Effector CD8-positive, alpha-beta T cell (primary cell): ENCODE data around the gene CASP2.
"Not testable (repeated sequence)": the region's sequence is repeated elsewhere in the genome, so short reads cannot be mapped to it uniquely, and the experiment has no call there.

Experiments used
- DNase-seq: peaks from one replicate; lab custom pipeline; 2025; lab: John Stamatoyannopoulos, UW

The CASP2 gene

GRCh38 chr7:143264196-143264568, 24.0 kb upstream of the CASP2 start:
- DNase-seq, result not testable (repeated sequence)

GRCh38 chr7:143265017-143265693, 23.0 kb upstream of the CASP2 start:
- no peak for DNase-seq

- no peak for DNase-seq
Measured at GRCh38 chr7:143269251-143269650, 18.9 kb upstream of the CASP2 start.

- no peak for DNase-seq
Measured at GRCh38 chr7:143271240-143271639, 16.9 kb upstream of the CASP2 start.

- no peak for DNase-seq
Measured at GRCh38 chr7:143272871-143273270, 15.3 kb upstream of the CASP2 start.

- no peak for DNase-seq
Measured at GRCh38 chr7:143279186-143280098, 8.7 kb upstream of the CASP2 start.

- no peak for DNase-seq
Measured at GRCh38 chr7:143280160-143280559, 8.0 kb upstream of the CASP2 start.

- no peak for DNase-seq
Measured at GRCh38 chr7:143280566-143280965, 7.6 kb upstream of the CASP2 start.

- no peak for DNase-seq
Measured at GRCh38 chr7:143281529-143281928, 6.6 kb upstream of the CASP2 start.

- no peak for DNase-seq
Measured at GRCh38 chr7:143282124-143282523, 6.0 kb upstream of the CASP2 start.

GRCh38 chr7:143283381-143283780, 4.8 kb upstream of the CASP2 start:
- DNase-seq, result no peak

- DNase-seq, result no peak
Measured at GRCh38 chr7:143284591-143285469, 3.3 kb upstream of the CASP2 start, which contains the start of gene TMEM139. Gene TMEM139 (plus strand): TSS chr7:143284958. CDS start chr7:143285958, 1,000 bp downstream.

- DNase-seq, result no peak
Measured at GRCh38 chr7:143285470-143285778, 2.7 kb upstream of the CASP2 start.

GRCh38 chr7:143285806-143286521, 2.2 kb upstream of the CASP2 start:
- DNase-seq, result no peak

- DNase-seq, result no peak
Measured at GRCh38 chr7:143286522-143286890, 1.6 kb upstream of the CASP2 start.

- DNase-seq, result no peak
Measured at GRCh38 chr7:143287339-143287934, 714 bp upstream of the CASP2 start.

- DNase-seq, result no peak
Measured at GRCh38 chr7:143288836-143289235, 685 bp downstream of the CASP2 start.

GRCh38 chr7:143289421-143289820, 1.3 kb downstream of the CASP2 start:
- DNase-seq, result no peak

GRCh38 chr7:143289888-143290287, 1.7 kb downstream of the CASP2 start:
- not testable (repeated sequence) for DNase-seq

GRCh38 chr7:143290293-143290692, 2.1 kb downstream of the CASP2 start:
- no peak for DNase-seq

- no peak for DNase-seq
Measured at GRCh38 chr7:143292876-143293275, 4.7 kb downstream of the CASP2 start.
